B cell (primary cell): Measurements from ENCODE around the gene ARL14EP. TPM values are rescaled to one million over a fixed set of nuclear protein-coding genes. Genes with fewer than 3 reads are reported as not detected.

ENCODE experiments used
- ATAC-seq: fragments of 200-7000 bp; cut with Tn5 transposase; one replicate; pipeline ENCODE4 v1.10.0; 2021; ENCODE audit warnings: low read depth, mild to moderate bottlenecking, moderate number of reproducible peaks, moderate library complexity
- CTCF ChIA-PET: fragments of 350-600 bp; sonication (Branson Sonifier 250); formaldehyde crosslinking; loops from one replicate; lab custom pipeline; 2021; ENCODE audit warnings: antibody characterized with exemption, inconsistent platforms; lab: Charles Lee
- POLR2A ChIA-PET: fragments of 350-600 bp; sonication (Branson Sonifier 250); formaldehyde crosslinking; loops from one replicate; lab custom pipeline; 2021; ENCODE audit warnings: antibody characterized with exemption; lab: Charles Lee
- DNase-seq: peaks from one replicate; pipeline ENCODE4 v3.0.0; 2013
- H2AFZ ChIP-seq: 2 replicates; pipeline ENCODE4 v1.6.1; 2012; ENCODE audit warnings: mild to moderate bottlenecking, low read depth, low read length; ENCODE audit not compliant: insufficient read depth, poor library complexity, severe bottlenecking
- H3K27ac ChIP-seq, 2 donors: 1 replicate in 1 of 2; 2 replicates in 1 of 2; pipeline ENCODE4 v1.5.1; 2012 to 2013; ENCODE audit warnings: low read length in 2 of 2, mild to moderate bottlenecking in 2 of 2, moderate library complexity in 1 of 2
- H3K27me3 ChIP-seq, 4 experiments: fragments of 200-600 bp in 1 of 4; sonication (generic) in 1 of 4; replicated peaks in 1 of 4; 1 replicate in 2 of 4; 2 replicates in 2 of 4; pipeline versions ENCODE4 v1.6.1 to v1.7.0; 2013 to 2016; ENCODE audit warnings: low read length in 3 of 4, mild to moderate bottlenecking in 2 of 4, mixed read lengths in 1 of 4, moderate library complexity in 1 of 4; ENCODE audit not compliant: insufficient read depth in 4 of 4, control insufficient read depth in 3 of 4; ENCODE audit errors: control extremely low read depth in 1 of 4
- H3K36me3 ChIP-seq, 2 experiments: replicated peaks in 1 of 2; 1 replicate in 1 of 2; 2 replicates in 1 of 2; pipeline versions ENCODE4 v1.6.1 to v1.7.1; 2013; ENCODE audit warnings: low read length in 1 of 2; ENCODE audit not compliant: insufficient read depth in 2 of 2, control insufficient read depth in 1 of 2; ENCODE audit errors: control extremely low read depth in 1 of 2, extremely low read depth in 1 of 2
- H3K4me1 ChIP-seq, 2 donors: fragments of 200-600 bp in 1 of 2; sonication (generic) in 1 of 2; 1 replicate in 1 of 2; 2 replicates in 1 of 2; pipeline versions ENCODE4 v1.5.1 to v1.6.1; 2013 to 2017; ENCODE audit warnings: low read length in 2 of 2; ENCODE audit not compliant: control insufficient read depth in 2 of 2, insufficient read depth in 2 of 2
- H3K4me2 ChIP-seq: replicated peaks from 2 replicates; pipeline ENCODE3; 2012; ENCODE audit warnings: mild to moderate bottlenecking, low read depth, low read length; ENCODE audit not compliant: poor library complexity, severe bottlenecking
- H3K4me3 ChIP-seq, 5 experiments: fragments of 200-600 bp in 1 of 5; sonication (generic) in 1 of 5; 1 replicate in 3 of 5; 2 replicates in 2 of 5; pipeline versions ENCODE4 v1.5.1 to v1.7.0; 2011 to 2016; ENCODE audit warnings: low read length in 4 of 5, mild to moderate bottlenecking in 4 of 5, low read depth in 2 of 5, control low read depth in 1 of 5, moderate library complexity in 1 of 5; ENCODE audit not compliant: insufficient read depth in 1 of 5; ENCODE audit errors: control extremely low read depth in 1 of 5, extremely low read depth in 1 of 5
- H3K79me2 ChIP-seq: fragments of 200-600 bp; sonication (generic); one replicate; pipeline ENCODE4 v1.6.0; 2016; ENCODE audit warnings: low read length; ENCODE audit not compliant: control insufficient read depth, insufficient read depth
- H3K9ac ChIP-seq: fragments of 200-600 bp; sonication (generic); 2 replicates; pipeline ENCODE4 v1.6.1; 2017; ENCODE audit warnings: mild to moderate bottlenecking, low read length, moderate library complexity
- H3K9me3 ChIP-seq, 3 donors: one replicate each; pipeline versions ENCODE4 v1.6.1 to v1.7.1; 2013; ENCODE audit warnings: low read length in 2 of 3; ENCODE audit not compliant: control insufficient read depth in 2 of 3, insufficient read depth in 1 of 3; ENCODE audit errors: control extremely low read depth in 1 of 3
- H4K20me1 ChIP-seq: 2 replicates; pipeline ENCODE4 v1.6.0; 2012; ENCODE audit warnings: mild to moderate bottlenecking, low read length; ENCODE audit not compliant: insufficient read depth, control insufficient read depth, poor library complexity, severe bottlenecking
- H3K27ac Mint-ChIP-seq: one replicate; pipeline ENCODE4 v1.8.0; 2021; ENCODE audit warnings: mixed read lengths
- H3K27me3 Mint-ChIP-seq: one replicate; pipeline ENCODE4 v1.8.0; 2021; ENCODE audit warnings: mixed read lengths
- H3K4me1 Mint-ChIP-seq: one replicate; pipeline ENCODE4 v1.8.0; 2021; ENCODE audit warnings: mixed read lengths
- H3K4me3 Mint-ChIP-seq: one replicate; pipeline ENCODE4 v1.8.0; 2021; ENCODE audit warnings: mixed read lengths
- H3K9me3 Mint-ChIP-seq: one replicate; pipeline ENCODE4 v1.8.0; 2022; ENCODE audit warnings: mixed read lengths; ENCODE audit not compliant: insufficient read depth
- CTCF ChIP-seq: fragments of 200-600 bp; IDR thresholded peaks from one replicate; pipeline ENCODE4 v1.8.0; 2022; ENCODE audit warnings: antibody characterized with exemption, mild to moderate bottlenecking
- EZH2 ChIP-seq: IDR thresholded peaks from 2 replicates; pipeline ENCODE4 v1.6.1; 2012; ENCODE audit warnings: borderline replicate concordance, low read depth, mild to moderate bottlenecking, moderate library complexity, low read length; ENCODE audit not compliant: insufficient read depth, poor library complexity, severe bottlenecking
- WGBS: methylation state at CpG from one replicate; pipeline ENCODE4 v1.1.5; 2013; ENCODE audit warnings: missing lambda C conversion rate; ENCODE audit not compliant: insufficient coverage; 5-methylcytosine and 5-hydroxymethylcytosine counted together
- intact Hi-C: fragments of 100-400 bp; cut with micrococcal nuclease; formaldehyde crosslinking; loops from one replicate; pipeline ENCODE4 v1.10.0; 2022
- polyA plus RNA-seq: library from polyadenylated mRNA; depleted of rRNA; stranded (reverse); fragments of >200 nt; gene quantifications from 2 replicates; pipeline ENCODE4 v1.2.3, GENCODE V29; 2012
- total RNA-seq, 2 donors: library from RNA; stranded (reverse); fragments of 120-200 nt in 1 of 2; gene quantifications; 1 replicate in 1 of 2; 2 replicates in 1 of 2; pipeline versions ENCODE4 v1.2.3 to v1.2.4, GENCODE V29; 2013 to 2022

The ARL14EP gene
- total and polyA plus RNA-seq, 2 donors (not counting 1 experiment from before 2014, with no cell fraction given) = 19.9 to 47.3 TPM

GRCh38 chr11:30365793-30366517 lies 43.1 kb downstream of the ARL14EP start:
- POLR2A ChIA-PET = no interaction called here

GRCh38 chr11:30368394-30368793 lies 45.5 kb downstream of the ARL14EP start:
- POLR2A ChIA-PET = no interaction called here
- CTCF ChIA-PET = no interaction called here
- Histone ChIP-seq H4K20me1 (no peaks in the 10 kb centered on the region), H3K27ac (no peak overlapping the region), H3K4me3 (no peak overlapping the region), H2AFZ (no peak overlapping the region), H3K9ac (no peak overlapping the region), H3K4me2 (no peak overlapping the region), H3K9me3 (no peaks in the 10 kb centered on the region), H3K36me3 (no peaks in the 10 kb centered on the region), H3K27me3 (no peaks in the 10 kb centered on the region), H3K4me1 (no peaks in the 10 kb centered on the region), H3K79me2 (no peaks in the 10 kb centered on the region)
- H3K27me3 Mint-ChIP-seq = peaks cover 24% of the 10 kb centered on the region
- H3K27ac Mint-ChIP-seq = no peak overlapping the region
- intact Hi-C loops = no loop called here
- no peak for TF ChIP-seq EZH2
- TF ChIP-seq CTCF = no peak
- H3K4me1 Mint-ChIP-seq = no peaks in the 10 kb centered on the region
- H3K4me3 Mint-ChIP-seq = no peak overlapping the region
- 81% methylated on average over 2 of the region's 4 CpGs for WGBS
- peaks cover 5% of the 10 kb centered on the region for H3K9me3 Mint-ChIP-seq
- no peak for ATAC-seq
- DNase-seq = no peak

More at GRCh38 chr11:30365793-30366517, 43.1 kb downstream of the ARL14EP start:
- no peaks in the 10 kb centered on the region for H3K79me2 ChIP-seq
- no peak overlapping the region for H3K27ac ChIP-seq
- no peak for ATAC-seq
- TF ChIP-seq CTCF = no peak
- 93% methylated on average over 3 of the region's 3 CpGs for WGBS
- CTCF ChIA-PET = no interaction called here
- no peak for DNase-seq
- peaks cover 18% of the 10 kb centered on the region for H3K27me3 Mint-ChIP-seq
- intact Hi-C loops = no loop called here
- no peaks in the 10 kb centered on the region for H3K27me3 ChIP-seq
- no peaks in the 10 kb centered on the region for H3K9me3 ChIP-seq
- H3K4me1 ChIP-seq = no peaks in the 10 kb centered on the region
- no peaks in the 10 kb centered on the region for H4K20me1 ChIP-seq
- no peak overlapping the region for H3K4me3 Mint-ChIP-seq
- no peaks in the 10 kb centered on the region for H3K4me1 Mint-ChIP-seq
- no peak overlapping the region for H2AFZ ChIP-seq
- no peak overlapping the region for H3K27ac Mint-ChIP-seq
- H3K9ac ChIP-seq = no peak overlapping the region
- peaks cover 5% of the 10 kb centered on the region for H3K9me3 Mint-ChIP-seq
- H3K36me3 ChIP-seq = no peaks in the 10 kb centered on the region
- no peak overlapping the region for H3K4me3 ChIP-seq
- no peak overlapping the region for H3K4me2 ChIP-seq
